ENCODE results near the gene ESPN. TPM values are rescaled to one million over a fixed set of nuclear protein-coding genes. Genes with fewer than 3 reads are reported as not detected.

ESPN gene
- total and polyA plus RNA-seq, 12 donors = 0.12 to 0.51 (median 0.25) TPM; not detected in 5

DNA sequence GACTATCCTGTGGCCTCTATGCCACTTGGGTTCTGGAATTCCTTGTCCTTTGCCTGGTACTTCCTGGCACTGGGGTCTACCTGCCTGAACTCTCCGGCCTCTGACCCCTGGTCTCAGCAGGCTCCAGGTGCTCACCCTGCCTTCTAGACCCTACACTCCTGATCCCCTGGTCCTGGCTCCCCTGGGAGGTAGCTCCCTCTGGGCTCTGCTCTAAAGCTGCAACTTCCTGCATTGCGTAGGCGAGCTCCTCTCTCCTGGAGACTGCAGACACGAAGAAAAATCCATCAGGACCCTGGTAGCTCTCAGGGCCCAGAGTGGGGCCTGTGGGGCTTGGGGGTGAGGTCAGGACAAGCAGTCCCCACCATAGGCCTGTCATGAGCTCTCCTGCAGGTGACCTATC is 74.7 kb downstream of the ESPN start:
- H3K4me1 ChIP-seq = peaks cover 37 to 84% (median 61%) of the 10 kb centered on the region in 9 donors
- peak in 1 of 2 donors; percentile 3 for DNase-seq
- WGBS, 2 donors = 74 to 84% methylated on average over 4 of the region's 4 CpGs
- no peak for TF ChIP-seq CTCF (IDR thresholded peaks at IDR 0.05)
- no peak for ATAC-seq
- no peak overlapping the region for H3K4me3 ChIP-seq
- H3K36me3 ChIP-seq = no peaks in the 10 kb centered on the region
- peak overlapping the region in 6 of 10 donors; percentile 16 to 78 (median 67) for H3K27ac ChIP-seq
- intact Hi-C loops (cut with DNase I) = no loop called here
- no peaks in the 10 kb centered on the region for H3K9me3 ChIP-seq
- H3K27me3 ChIP-seq = peaks cover 0 to 35% (median 0%) of the 10 kb centered on the region in 7 donors

DNA sequence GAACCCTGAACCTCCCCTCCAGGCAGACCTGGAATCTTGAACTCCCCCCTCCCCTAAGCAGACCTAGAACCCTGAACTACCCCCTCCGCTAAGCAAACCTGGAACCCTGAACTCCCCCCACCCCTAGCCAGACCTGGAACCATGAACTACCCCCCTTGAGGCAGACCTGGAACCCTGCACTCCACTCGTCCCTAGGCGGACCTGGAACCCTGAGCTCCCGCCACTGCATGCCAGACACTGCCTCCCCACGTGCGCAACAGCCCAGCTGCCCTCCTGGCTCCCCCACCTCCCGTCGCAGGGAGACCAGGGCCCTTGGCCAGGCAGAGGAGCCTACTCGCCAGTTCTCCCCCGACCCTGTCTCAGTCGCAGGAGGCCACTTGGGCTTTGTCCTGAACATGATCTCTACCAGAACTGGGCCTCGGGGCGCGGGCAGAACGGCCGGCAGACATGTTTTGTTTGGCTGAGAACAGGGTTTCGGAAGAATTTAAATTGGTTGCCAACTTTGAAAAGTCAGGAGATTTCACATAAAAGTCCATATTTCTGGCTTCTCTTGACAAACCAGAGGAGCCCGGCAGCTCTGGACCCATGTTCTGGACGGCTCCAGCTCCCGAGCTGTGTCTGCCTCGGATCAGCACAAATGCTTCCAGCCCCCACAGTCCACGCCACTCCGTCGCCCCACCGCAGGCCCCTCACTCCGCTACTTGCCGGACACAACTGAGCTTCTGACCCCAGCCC is 76.1 kb downstream of the ESPN start:
- 68 to 84% methylated on average over 27 of the region's 27 CpGs for WGBS, 2 donors
- Histone ChIP-seq H3K27me3 (peaks cover 0 to 31% (median 0%) of the 10 kb centered on the region in 7 donors), H3K9me3 (no peaks in the 10 kb centered on the region), H3K27ac (peak overlapping the region in 7 of 10 donors; percentile 27 to 77 (median 66)), H3K36me3 (no peaks in the 10 kb centered on the region), H3K4me3 (no peak overlapping the region), H3K4me1 (peaks cover 37 to 70% (median 49%) of the 10 kb centered on the region in 9 donors)
- no peak for TF ChIP-seq CTCF (IDR thresholded peaks at IDR 0.05)
- intact Hi-C loops (cut with DNase I) = no loop called here
- ATAC-seq (no peak), DNase-seq (peak in 1 of 2 donors; percentile 36)

DNA sequence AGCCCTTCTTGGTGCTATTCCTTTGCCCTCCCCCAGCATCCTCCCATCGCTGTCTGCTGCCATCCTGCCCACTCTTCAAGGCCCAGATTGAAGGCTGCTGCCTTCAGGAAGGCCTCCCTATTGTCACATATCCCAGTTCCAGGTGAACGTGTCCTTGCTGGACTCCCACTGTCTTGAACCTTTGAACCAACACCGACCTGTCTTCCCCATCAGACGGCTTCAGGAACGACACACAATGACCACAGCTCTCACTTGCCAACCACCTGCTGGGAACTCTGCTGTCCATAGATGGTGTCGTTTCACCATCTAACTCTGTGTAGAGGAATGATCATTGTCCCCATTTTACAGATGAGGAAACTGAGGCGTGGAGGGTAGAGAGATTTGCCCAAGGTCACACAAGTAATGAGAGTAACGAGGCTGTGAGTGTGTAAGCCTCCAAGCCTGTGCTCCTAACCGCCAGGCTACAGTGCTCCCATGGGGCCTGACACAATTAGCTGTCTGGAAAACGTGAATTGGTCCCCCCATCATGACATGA is 76.8 kb downstream of the ESPN start:
- Histone ChIP-seq H3K9me3 (no peaks in the 10 kb centered on the region), H3K27me3 (peaks cover 0 to 25% (median 0%) of the 10 kb centered on the region in 7 donors), H3K27ac (peak overlapping the region in 9 of 10 donors; percentile 44 to 77 (median 66)), H3K36me3 (no peaks in the 10 kb centered on the region), H3K4me1 (peaks cover 35 to 63% (median 44%) of the 10 kb centered on the region in 9 donors), H3K4me3 (no peak overlapping the region)
- intact Hi-C loops (cut with DNase I) = no loop called here
- no peak for DNase-seq
- no peak for TF ChIP-seq CTCF (IDR thresholded peaks at IDR 0.05)
- WGBS, 2 donors = 75 to 77% methylated on average over 10 of the region's 10 CpGs
- no peak for ATAC-seq

DNA sequence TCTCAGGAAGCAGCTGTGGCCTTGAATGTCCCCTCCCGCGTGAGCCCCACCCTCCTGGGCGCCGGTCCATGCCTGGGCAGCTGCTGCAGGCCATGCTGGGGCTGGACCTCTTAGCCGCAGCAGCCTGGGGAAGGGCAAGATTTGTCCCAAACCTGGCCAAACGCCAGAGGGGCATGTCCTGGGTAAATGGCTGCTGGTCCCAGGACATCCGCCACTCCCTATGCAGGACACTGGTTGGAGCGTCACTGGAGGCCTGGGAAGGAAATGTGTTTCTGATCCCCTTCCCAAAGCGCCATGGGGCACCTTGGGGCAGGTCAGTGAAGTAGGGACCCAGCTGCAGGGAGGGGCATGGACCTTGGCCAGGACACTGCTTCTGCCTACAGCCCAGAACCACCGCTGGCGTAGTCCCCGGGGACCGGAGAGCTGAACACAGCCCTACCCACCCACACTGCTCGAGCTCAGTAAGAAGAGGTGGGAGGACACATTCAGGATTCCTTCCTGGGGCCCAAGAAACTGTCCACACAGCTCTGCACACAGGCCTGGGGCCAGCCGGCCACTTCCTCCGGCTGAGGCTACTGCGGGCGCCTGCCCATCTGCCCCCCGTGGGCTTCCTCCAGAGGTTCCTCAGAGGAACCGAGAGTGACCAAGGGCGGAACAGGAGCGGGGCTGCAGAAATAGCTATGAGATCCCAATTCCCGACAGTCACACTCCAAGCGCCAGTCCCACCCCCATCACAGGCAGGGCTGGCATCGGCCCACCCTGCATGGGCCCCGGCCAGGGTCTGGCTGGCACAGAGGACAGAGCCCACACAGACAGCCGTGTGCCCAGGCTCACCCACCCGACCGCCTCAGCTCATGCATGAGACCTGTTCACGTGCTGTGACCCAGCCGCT is 77.7 kb downstream of the ESPN start:
- DNase-seq (peak; percentile 87 to 91), ATAC-seq (peak; percentile 60 to 83 (median 80))
- peak overlapping the region in 9 of 10 donors; percentile 44 to 77 (median 66) for H3K27ac ChIP-seq
- H3K9me3 ChIP-seq = no peaks in the 10 kb centered on the region
- H3K4me3 ChIP-seq = peak overlapping the region in 2 of 10 donors; percentile 12 to 22
- peaks cover 35 to 63% (median 38%) of the 10 kb centered on the region in 9 donors for H3K4me1 ChIP-seq
- no peak for TF ChIP-seq CTCF (IDR thresholded peaks at IDR 0.05)
- peaks cover 0 to 17% (median 0%) of the 10 kb centered on the region in 7 donors for H3K27me3 ChIP-seq
- WGBS, 2 donors = 46 to 62% methylated on average over 31 of the region's 31 CpGs
- intact Hi-C loops (cut with DNase I) = no loop called here
- no peaks in the 10 kb centered on the region for H3K36me3 ChIP-seq
